ENCODE data around the gene ATP8A2.

GRCh38 chr13:25607096-25607495, 235.3 kb downstream of the ATP8A2 start:
- TF ChIP-seq EHMT2 (IDR thresholded peaks at IDR 0.05), result no peak
- no peak for TF ChIP-seq ZNF707 (CRISPR knock-in tag; conservative IDR thresholded peaks at IDR 0.05)
- TF ChIP-seq, protein P1, sequence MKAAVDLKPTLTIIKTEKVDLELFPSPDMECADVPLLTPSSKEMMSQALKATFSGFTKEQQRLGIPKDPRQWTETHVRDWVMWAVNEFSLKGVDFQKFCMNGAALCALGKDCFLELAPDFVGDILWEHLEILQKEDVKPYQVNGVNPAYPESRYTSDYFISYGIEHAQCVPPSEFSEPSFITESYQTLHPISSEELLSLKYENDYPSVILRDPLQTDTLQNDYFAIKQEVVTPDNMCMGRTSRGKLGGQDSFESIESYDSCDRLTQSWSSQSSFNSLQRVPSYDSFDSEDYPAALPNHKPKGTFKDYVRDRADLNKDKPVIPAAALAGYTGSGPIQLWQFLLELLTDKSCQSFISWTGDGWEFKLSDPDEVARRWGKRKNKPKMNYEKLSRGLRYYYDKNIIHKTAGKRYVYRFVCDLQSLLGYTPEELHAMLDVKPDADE (conservative IDR thresholded peaks at IDR 0.05; ENCODE audit: control insufficient read depth, low read depth, low read length), result no peak

All from K562 (cell line).